GM23338 (cell line): Measurements from ENCODE around the gene UBE2H. TPM values are rescaled to one million over a fixed set of nuclear protein-coding genes. Genes with fewer than 3 reads are reported as not detected.

Experiments
- ATAC-seq: fragments of 200-7000 bp; cut with Tn5 transposase; 3 replicates; pipeline ENCODE4 v1.9.1; 2020
- DNase-seq: peaks from one replicate; pipeline ENCODE4 v3.0.0-alpha.2; 2015; ENCODE audit warnings: low spot score
- H2AFZ ChIP-seq: fragments of 200-600 bp; sonication (generic); 2 replicates; pipeline ENCODE4 v1.8.0; 2016; ENCODE audit warnings: antibody characterized with exemption, mild to moderate bottlenecking, moderate library complexity
- H3F3A ChIP-seq: fragments of 200-600 bp; sonication (generic); replicated peaks from 2 replicates; pipeline ENCODE4 v1.8.0; 2017; ENCODE audit warnings: antibody characterized with exemption, mixed run types, low read depth
- H3K27ac ChIP-seq: fragments of 200-600 bp; sonication (generic); 2 replicates; pipeline ENCODE4 v1.6.1; 2016; ENCODE audit warnings: low read depth
- H3K27me3 ChIP-seq: fragments of 200-600 bp; sonication (generic); 2 replicates; pipeline ENCODE4 v1.8.0; 2016; ENCODE audit warnings: mild to moderate bottlenecking, mixed run types, moderate library complexity; ENCODE audit not compliant: insufficient read depth
- H3K36me3 ChIP-seq: fragments of 200-600 bp; sonication (generic); 2 replicates; pipeline ENCODE4 v1.8.0; 2016; ENCODE audit warnings: mild to moderate bottlenecking; ENCODE audit not compliant: insufficient read depth
- H3K4me1 ChIP-seq: fragments of 200-600 bp; sonication (generic); 2 replicates; pipeline ENCODE4 v1.8.0; 2016; ENCODE audit warnings: mild to moderate bottlenecking, moderate library complexity; ENCODE audit not compliant: insufficient read depth
- H3K4me2 ChIP-seq: fragments of 200-600 bp; sonication (generic); 2 replicates; pipeline ENCODE4 v1.7.1; 2017; ENCODE audit warnings: mixed run types
- H3K4me3 ChIP-seq: fragments of 200-600 bp; sonication (generic); 2 replicates; pipeline ENCODE4 v1.6.1; 2016; ENCODE audit warnings: mixed run types
- H3K79me2 ChIP-seq: fragments of 200-600 bp; sonication (generic); replicated peaks from 2 replicates; pipeline ENCODE4 v1.8.0; 2017; ENCODE audit warnings: mild to moderate bottlenecking; ENCODE audit not compliant: insufficient read depth
- H3K9me2 ChIP-seq: fragments of 200-600 bp; sonication (generic); 2 replicates; pipeline ENCODE4 v1.8.0; 2017; ENCODE audit not compliant: insufficient read depth
- H4K20me1 ChIP-seq: fragments of 200-600 bp; sonication (generic); replicated peaks from 2 replicates; pipeline ENCODE4 v1.8.0; 2017; ENCODE audit warnings: mild to moderate bottlenecking; ENCODE audit not compliant: insufficient read depth
- H3K27ac Mint-ChIP-seq: 2 replicates; pipeline ENCODE4 v1.8.0; 2020; ENCODE audit warnings: inconsistent platforms, mild to moderate bottlenecking, moderate library complexity, mixed read lengths
- H3K27me3 Mint-ChIP-seq: 3 replicates; pipeline ENCODE4 v1.8.0; 2022; ENCODE audit warnings: low read depth, mild to moderate bottlenecking, moderate library complexity, mixed read lengths, inconsistent platforms; ENCODE audit not compliant: insufficient read depth, poor library complexity
- H3K36me3 Mint-ChIP-seq: 3 replicates; pipeline ENCODE4 v1.8.0; 2021; ENCODE audit warnings: low read depth, mild to moderate bottlenecking, inconsistent platforms, moderate library complexity, mixed read lengths
- H3K4me1 Mint-ChIP-seq: 3 replicates; pipeline ENCODE4 v1.8.0; 2020; ENCODE audit warnings: mild to moderate bottlenecking, inconsistent platforms, mixed read lengths
- H3K4me3 Mint-ChIP-seq: 3 replicates; pipeline ENCODE4 v1.8.0; 2021; ENCODE audit warnings: moderate library complexity, mild to moderate bottlenecking, inconsistent platforms, mixed read lengths
- H3K9me3 Mint-ChIP-seq: 3 replicates; pipeline ENCODE4 v1.8.0; 2020; ENCODE audit warnings: moderate library complexity, mild to moderate bottlenecking, inconsistent platforms, mixed read lengths
- CREB1 ChIP-seq: fragments of 250-450 bp; sonication (Bioruptor Pico); IDR thresholded peaks from 2 replicates; pipeline ENCODE4 v1.5.0; 2020; ENCODE audit warnings: low read depth, mild to moderate bottlenecking, moderate library complexity
- CTCF ChIP-seq, 2 experiments: fragments of 200-600 bp in 1 of 2; sonication (generic) in 1 of 2; conservative IDR thresholded peaks; 2 replicates each; pipeline versions ENCODE4 v1.5.1 to v1.6.1; 2016 to 2017; ENCODE audit warnings: antibody characterized with exemption in 2 of 2, low read depth in 2 of 2, mild to moderate bottlenecking in 2 of 2, moderate library complexity in 1 of 2
- EZH2 ChIP-seq: fragments of 200-600 bp; sonication (generic); IDR thresholded peaks from one replicate; pipeline ENCODE4 v1.8.0; 2017; ENCODE audit warnings: antibody characterized with exemption, mild to moderate bottlenecking, low read depth; ENCODE audit not compliant: unreplicated experiment
- EZH2phosphoT487 ChIP-seq: fragments of 200-600 bp; sonication (generic); IDR thresholded peaks from one replicate; pipeline ENCODE4 v1.8.1; 2018; ENCODE audit warnings: antibody characterized with exemption; ENCODE audit not compliant: unreplicated experiment
- JUNB ChIP-seq: IDR thresholded peaks from one replicate; pipeline ENCODE4 v1.6.1; 2016; ENCODE audit warnings: antibody characterized with exemption; ENCODE audit not compliant: unreplicated experiment
- NANOG ChIP-seq: IDR thresholded peaks from 2 replicates; pipeline ENCODE4 v1.6.1; 2016; ENCODE audit warnings: antibody characterized with exemption, borderline replicate concordance
- POLR2AphosphoS5 ChIP-seq: IDR thresholded peaks from 2 replicates; pipeline ENCODE4 v1.6.1; 2016; ENCODE audit warnings: antibody characterized with exemption, low read depth
- STAT1 ChIP-seq: IDR thresholded peaks from one replicate; pipeline ENCODE4 v1.6.1; 2016; ENCODE audit warnings: antibody characterized with exemption; ENCODE audit not compliant: unreplicated experiment
- ZNF114 ChIP-seq: fragments of 250-450 bp; sonication (Bioruptor Pico); IDR thresholded peaks from 2 replicates; pipeline ENCODE4 v1.5.0; 2020; ENCODE audit warnings: mild to moderate bottlenecking, moderate library complexity
- ZNF331 ChIP-seq: fragments of 250-450 bp; sonication (Bioruptor Pico); IDR thresholded peaks from 2 replicates; pipeline ENCODE4 v1.5.0; 2020; ENCODE audit warnings: low read depth, mild to moderate bottlenecking, moderate library complexity
- polyA plus RNA-seq: library from polyadenylated mRNA; unstranded; fragments of >200 nt; fragmentation: Nextera tagmentation; extraction: Ambion mirVana; gene quantifications from 2 replicates; pipeline ENCODE4 v1.2.1, GENCODE V29; 2016
- total RNA-seq: library from RNA; depleted of rRNA; stranded (reverse); fragments of >200 nt; shearing (Covaris generic); gene quantifications from 2 replicates; pipeline ENCODE4 v1.2.3, GENCODE V29; 2014
- TF ChIP-seq, protein P1 (sequence below): IDR thresholded peaks from 2 replicates; pipeline ENCODE4 v1.6.1; 2016; ENCODE audit warnings: antibody characterized with exemption
- TF ChIP-seq, protein P2 (sequence below): fragments of 250-450 bp; sonication (Bioruptor Pico); IDR thresholded peaks from 2 replicates; pipeline ENCODE4 v1.5.0; 2020; ENCODE audit warnings: mild to moderate bottlenecking, moderate library complexity

The UBE2H gene
- total and polyA plus RNA-seq, 2 experiments from 2014 or later = 40.8 to 86.5 TPM

DNA sequence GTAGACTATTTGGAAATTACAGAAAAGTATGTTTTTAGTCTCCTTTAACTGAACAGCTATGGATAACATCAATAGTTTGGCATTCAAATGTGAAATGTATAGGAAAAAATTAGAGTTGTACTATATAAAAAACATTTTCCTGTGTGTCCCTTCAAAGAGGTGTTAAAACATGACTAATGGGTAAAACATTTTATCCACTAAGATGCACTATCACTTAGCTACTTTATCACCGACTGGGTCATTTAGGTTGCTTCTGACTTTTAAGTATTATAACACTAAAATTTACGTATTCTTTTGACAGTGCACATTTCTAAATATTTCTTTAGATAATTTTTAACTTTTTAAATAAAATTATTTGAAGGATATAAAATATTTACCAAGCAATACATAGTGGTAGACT, 77.6 kb downstream of the UBE2H start:
- H3K27me3 Mint-ChIP-seq = peaks cover 2% of the 10 kb centered on the region
- no peak overlapping the region for H3K4me3 ChIP-seq
- H2AFZ ChIP-seq = no peak overlapping the region
- no peak for DNase-seq
- no peak overlapping the region for H3K4me3 Mint-ChIP-seq
- H3K9me2 ChIP-seq = no peaks in the 10 kb centered on the region
- H3K9me3 Mint-ChIP-seq = no peaks in the 10 kb centered on the region
- ATAC-seq = no peak
- H3K79me2 ChIP-seq = peaks cover 64% of the 10 kb centered on the region
- peaks cover 34% of the 10 kb centered on the region for H3K36me3 Mint-ChIP-seq
- H3K4me1 ChIP-seq = peaks cover 50% of the 10 kb centered on the region
- H3K27me3 ChIP-seq = no peaks in the 10 kb centered on the region
- H3K27ac ChIP-seq = no peak overlapping the region
- no peak overlapping the region for H3K4me2 ChIP-seq
- H4K20me1 ChIP-seq = no peaks in the 10 kb centered on the region; the same call in 1 of the 2 replicates
- H3F3A ChIP-seq = no peaks in the 10 kb centered on the region
- no peak overlapping the region for H3K27ac Mint-ChIP-seq
- peaks cover 43% of the 10 kb centered on the region for H3K4me1 Mint-ChIP-seq
- TF ChIP-seq, protein P1, sequence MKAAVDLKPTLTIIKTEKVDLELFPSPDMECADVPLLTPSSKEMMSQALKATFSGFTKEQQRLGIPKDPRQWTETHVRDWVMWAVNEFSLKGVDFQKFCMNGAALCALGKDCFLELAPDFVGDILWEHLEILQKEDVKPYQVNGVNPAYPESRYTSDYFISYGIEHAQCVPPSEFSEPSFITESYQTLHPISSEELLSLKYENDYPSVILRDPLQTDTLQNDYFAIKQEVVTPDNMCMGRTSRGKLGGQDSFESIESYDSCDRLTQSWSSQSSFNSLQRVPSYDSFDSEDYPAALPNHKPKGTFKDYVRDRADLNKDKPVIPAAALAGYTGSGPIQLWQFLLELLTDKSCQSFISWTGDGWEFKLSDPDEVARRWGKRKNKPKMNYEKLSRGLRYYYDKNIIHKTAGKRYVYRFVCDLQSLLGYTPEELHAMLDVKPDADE = no peak
- TF ChIP-seq STAT1 (no peak), POLR2AphosphoS5 (no peak), ZNF114 (no peak), ZNF331 (no peak), NANOG (no peak), JUNB (no peak), CREB1 (CRISPR knock-in tag) (no peak)
- no peaks in the 10 kb centered on the region for H3K36me3 ChIP-seq

- Histone ChIP-seq H4K20me1 (no peaks in the 10 kb centered on the region; the same call in 1 of the 2 replicates), H3K9me2 (no peaks in the 10 kb centered on the region), H3K27ac (no peak overlapping the region), H3K4me3 (no peak overlapping the region), H3K36me3 (no peaks in the 10 kb centered on the region), H3K4me2 (no peak overlapping the region), H3K4me1 (peaks cover 46% of the 10 kb centered on the region), H2AFZ (no peak overlapping the region), H3K79me2 (peaks cover 65% of the 10 kb centered on the region), H3K27me3 (no peaks in the 10 kb centered on the region), H3F3A (no peaks in the 10 kb centered on the region)
- Mint-ChIP-seq H3K9me3 (no peaks in the 10 kb centered on the region), H3K27ac (peak overlapping the region; percentile 29; the same call in 1 of the 2 replicates), H3K4me3 (no peak overlapping the region), H3K4me1 (peaks cover 43% of the 10 kb centered on the region), H3K27me3 (peaks cover 2% of the 10 kb centered on the region), H3K36me3 (peaks cover 34% of the 10 kb centered on the region)
- DNase-seq = no peak
- no peak for ATAC-seq
- no peak for TF ChIP-seq ZNF331
- TF ChIP-seq, protein P2, sequence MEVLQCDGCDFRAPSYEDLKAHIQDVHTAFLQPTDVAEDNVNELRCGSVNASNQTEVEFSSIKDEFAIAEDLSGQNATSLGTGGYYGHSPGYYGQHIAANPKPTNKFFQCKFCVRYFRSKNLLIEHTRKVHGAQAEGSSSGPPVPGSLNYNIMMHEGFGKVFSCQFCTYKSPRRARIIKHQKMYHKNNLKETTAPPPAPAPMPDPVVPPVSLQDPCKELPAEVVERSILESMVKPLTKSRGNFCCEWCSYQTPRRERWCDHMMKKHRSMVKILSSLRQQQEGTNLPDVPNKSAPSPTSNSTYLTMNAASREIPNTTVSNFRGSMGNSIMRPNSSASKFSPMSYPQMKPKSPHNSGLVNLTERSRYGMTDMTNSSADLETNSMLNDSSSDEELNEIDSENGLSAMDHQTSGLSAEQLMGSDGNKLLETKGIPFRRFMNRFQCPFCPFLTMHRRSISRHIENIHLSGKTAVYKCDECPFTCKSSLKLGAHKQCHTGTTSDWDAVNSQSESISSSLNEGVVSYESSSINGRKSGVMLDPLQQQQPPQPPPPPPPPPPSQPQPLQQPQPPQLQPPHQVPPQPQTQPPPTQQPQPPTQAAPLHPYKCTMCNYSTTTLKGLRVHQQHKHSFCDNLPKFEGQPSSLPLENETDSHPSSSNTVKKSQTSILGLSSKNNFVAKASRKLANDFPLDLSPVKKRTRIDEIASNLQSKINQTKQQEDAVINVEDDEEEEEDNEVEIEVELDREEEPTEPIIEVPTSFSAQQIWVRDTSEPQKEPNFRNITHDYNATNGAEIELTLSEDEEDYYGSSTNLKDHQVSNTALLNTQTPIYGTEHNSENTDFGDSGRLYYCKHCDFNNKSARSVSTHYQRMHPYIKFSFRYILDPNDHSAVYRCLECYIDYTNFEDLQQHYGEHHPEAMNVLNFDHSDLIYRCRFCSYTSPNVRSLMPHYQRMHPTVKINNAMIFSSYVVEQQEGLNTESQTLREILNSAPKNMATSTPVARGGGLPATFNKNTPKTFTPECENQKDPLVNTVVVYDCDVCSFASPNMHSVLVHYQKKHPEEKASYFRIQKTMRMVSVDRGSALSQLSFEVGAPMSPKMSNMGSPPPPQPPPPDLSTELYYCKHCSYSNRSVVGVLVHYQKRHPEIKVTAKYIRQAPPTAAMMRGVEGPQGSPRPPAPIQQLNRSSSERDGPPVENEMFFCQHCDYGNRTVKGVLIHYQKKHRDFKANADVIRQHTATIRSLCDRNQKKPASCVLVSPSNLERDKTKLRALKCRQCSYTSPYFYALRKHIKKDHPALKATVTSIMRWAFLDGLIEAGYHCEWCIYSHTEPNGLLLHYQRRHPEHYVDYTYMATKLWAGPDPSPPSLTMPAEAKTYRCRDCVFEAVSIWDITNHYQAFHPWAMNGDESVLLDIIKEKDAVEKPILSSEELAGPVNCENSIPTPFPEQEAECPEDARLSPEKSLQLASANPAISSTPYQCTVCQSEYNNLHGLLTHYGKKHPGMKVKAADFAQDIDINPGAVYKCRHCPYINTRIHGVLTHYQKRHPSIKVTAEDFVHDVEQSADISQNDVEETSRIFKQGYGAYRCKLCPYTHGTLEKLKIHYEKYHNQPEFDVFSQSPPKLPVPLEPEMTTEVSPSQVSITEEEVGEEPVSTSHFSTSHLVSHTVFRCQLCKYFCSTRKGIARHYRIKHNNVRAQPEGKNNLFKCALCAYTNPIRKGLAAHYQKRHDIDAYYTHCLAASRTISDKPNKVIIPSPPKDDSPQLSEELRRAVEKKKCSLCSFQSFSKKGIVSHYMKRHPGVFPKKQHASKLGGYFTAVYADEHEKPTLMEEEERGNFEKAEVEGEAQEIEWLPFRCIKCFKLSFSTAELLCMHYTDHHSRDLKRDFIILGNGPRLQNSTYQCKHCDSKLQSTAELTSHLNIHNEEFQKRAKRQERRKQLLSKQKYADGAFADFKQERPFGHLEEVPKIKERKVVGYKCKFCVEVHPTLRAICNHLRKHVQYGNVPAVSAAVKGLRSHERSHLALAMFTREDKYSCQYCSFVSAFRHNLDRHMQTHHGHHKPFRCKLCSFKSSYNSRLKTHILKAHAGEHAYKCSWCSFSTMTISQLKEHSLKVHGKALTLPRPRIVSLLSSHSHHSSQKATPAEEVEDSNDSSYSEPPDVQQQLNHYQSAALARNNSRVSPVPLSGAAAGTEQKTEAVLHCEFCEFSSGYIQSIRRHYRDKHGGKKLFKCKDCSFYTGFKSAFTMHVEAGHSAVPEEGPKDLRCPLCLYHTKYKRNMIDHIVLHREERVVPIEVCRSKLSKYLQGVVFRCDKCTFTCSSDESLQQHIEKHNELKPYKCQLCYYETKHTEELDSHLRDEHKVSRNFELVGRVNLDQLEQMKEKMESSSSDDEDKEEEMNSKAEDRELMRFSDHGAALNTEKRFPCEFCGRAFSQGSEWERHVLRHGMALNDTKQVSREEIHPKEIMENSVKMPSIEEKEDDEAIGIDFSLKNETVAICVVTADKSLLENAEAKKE = no peak
- TF ChIP-seq STAT1 = no peak
- TF ChIP-seq, protein P1 = no peak
- TF ChIP-seq EZH2 = no peak
- TF ChIP-seq POLR2AphosphoS5 = no peak
- TF ChIP-seq NANOG = no peak
- no peak for TF ChIP-seq EZH2phosphoT487
- TF ChIP-seq CTCF (conservative IDR thresholded peaks at IDR 0.05; ENCODE audit: low read depth in 2 of 2) = no peak
These were observed 78.0 kb downstream of the UBE2H start for GRCh38 chr7:129874722-129875121.
